H1 (cell line): Measurements from ENCODE around the gene FKBP5. TPM values are rescaled to one million over a fixed set of nuclear protein-coding genes. Genes with fewer than 3 reads are reported as not detected.

Experiments
- CTCF ChIA-PET: fragments of 300-600 bp; sonication (Branson Sonifier 250); formaldehyde crosslinking; loops from one replicate; lab custom pipeline; 2021; ENCODE audit not compliant: partially characterized antibody; lab: Charles Lee
- POLR2A ChIA-PET: fragments of 300-600 bp; sonication (Branson Sonifier 250); formaldehyde crosslinking; loops from one replicate; lab custom pipeline; 2021; ENCODE audit warnings: inconsistent platforms; ENCODE audit not compliant: partially characterized antibody; lab: Charles Lee
- DNase-seq, 2 experiments: peaks; one replicate each; pipeline versions ENCODE4 v3.0.0 to v3.0.0-alpha.2; 2010 to 2022; ENCODE audit warnings: low spot score in 2 of 2, low read depth in 1 of 2, mixed read lengths in 1 of 2
- FAIRE-seq: peaks from 2 replicates; lab custom pipeline; 2011; peaks lifted over from hg19 to GRCh38; lab: Jason Lieb, UNC
- H2AFZ ChIP-seq: 2 replicates; pipeline ENCODE4 v1.8.1; 2012; ENCODE audit warnings: low read length, inconsistent platforms
- H2AK5ac ChIP-seq: 2 replicates; pipeline ENCODE4 v1.6.1; 2013; ENCODE audit warnings: low read depth, low read length
- H2BK120ac ChIP-seq: replicated peaks from 2 replicates; pipeline ENCODE3; 2013; ENCODE audit warnings: low read depth, low read length, inconsistent platforms
- H2BK12ac ChIP-seq: 2 replicates; pipeline ENCODE4 v1.6.1; 2013; ENCODE audit warnings: low read depth, low read length
- H2BK15ac ChIP-seq: 2 replicates; pipeline ENCODE4 v1.6.1; 2013; ENCODE audit warnings: low read length
- H2BK20ac ChIP-seq: 2 replicates; pipeline ENCODE4 v1.6.1; 2013; ENCODE audit warnings: low read length
- H2BK5ac ChIP-seq: 2 replicates; pipeline ENCODE4 v1.6.1; 2013; ENCODE audit warnings: low read depth, low read length
- H3K14ac ChIP-seq: 2 replicates; pipeline ENCODE4 v1.6.1; 2013; ENCODE audit warnings: inconsistent platforms; ENCODE audit not compliant: insufficient read length
- H3K18ac ChIP-seq: 2 replicates; pipeline ENCODE4 v1.6.1; 2013; ENCODE audit warnings: low read length; ENCODE audit errors: extremely low read depth
- H3K23ac ChIP-seq: 2 replicates; pipeline ENCODE4 v1.6.1; 2013; ENCODE audit warnings: inconsistent platforms; ENCODE audit not compliant: insufficient read length
- H3K23me2 ChIP-seq: 2 replicates; pipeline ENCODE4 v1.6.1; 2013; ENCODE audit warnings: low read depth, low read length
- H3K27ac ChIP-seq: 2 replicates; pipeline ENCODE4 v1.6.1; 2011; ENCODE audit warnings: low read depth, low read length, inconsistent platforms
- H3K27me3 ChIP-seq, 4 experiments: replicated peaks in 1 of 4; 1 replicate in 1 of 4; 2 replicates in 3 of 4; pipeline versions ENCODE4 v1.6.1 to v1.8.1; 2011 to 2013; ENCODE audit warnings: low read length in 3 of 4, mild to moderate bottlenecking in 3 of 4, inconsistent platforms in 2 of 4, mixed read lengths in 2 of 4, moderate library complexity in 1 of 4; ENCODE audit not compliant: control insufficient read depth in 3 of 4, insufficient read depth in 3 of 4; ENCODE audit errors: extremely low read depth in 1 of 4
- H3K36me3 ChIP-seq, 4 experiments: 2 replicates each; pipeline versions ENCODE4 v1.6.1 to v1.8.1; 2011 to 2013; ENCODE audit warnings: mild to moderate bottlenecking in 4 of 4, low read length in 3 of 4, moderate library complexity in 2 of 4, control low read depth in 1 of 4, inconsistent platforms in 1 of 4; ENCODE audit not compliant: insufficient read depth in 4 of 4, control insufficient read depth in 2 of 4
- H3K4ac ChIP-seq: replicated peaks from 2 replicates; pipeline ENCODE3; 2013; ENCODE audit warnings: low read length, low read depth, mixed read lengths, inconsistent platforms; ENCODE audit not compliant: insufficient read length
- H3K4me1 ChIP-seq, 4 experiments: replicated peaks in 1 of 4; 1 replicate in 1 of 4; 2 replicates in 3 of 4; pipeline versions ENCODE4 v1.6.1 to v1.8.1; 2011 to 2013; ENCODE audit warnings: low read length in 3 of 4, inconsistent platforms in 2 of 4, mixed read lengths in 1 of 4; ENCODE audit not compliant: insufficient read depth in 4 of 4, control insufficient read depth in 3 of 4
- H3K4me2 ChIP-seq, 2 experiments: 2 replicates each; pipeline versions ENCODE4 v1.6.1 to v1.8.1; 2011 to 2013; ENCODE audit warnings: low read depth in 2 of 2, low read length in 2 of 2, control low read depth in 1 of 2, inconsistent platforms in 1 of 2, mild to moderate bottlenecking in 1 of 2; ENCODE audit not compliant: insufficient read depth in 1 of 2
- H3K4me3 ChIP-seq, 4 experiments: fragments of 200-600, 300-600 bp in 1 of 4; sonication (generic), shearing (Covaris generic), sonication (Bioruptor Twin) in 1 of 4; 2 replicates each; pipeline versions ENCODE4 v1.5.1 to v1.8.1; 2011 to 2016; ENCODE audit warnings: low read length in 4 of 4, low read depth in 3 of 4, control low read depth in 2 of 4, inconsistent platforms in 2 of 4, mild to moderate bottlenecking in 2 of 4, mixed read lengths in 1 of 4, moderate library complexity in 1 of 4; ENCODE audit not compliant: insufficient read depth in 2 of 4; ENCODE audit errors: extremely low read depth in 1 of 4
- H3K56ac ChIP-seq: replicated peaks from 2 replicates; pipeline ENCODE3; 2013; ENCODE audit warnings: low read depth, mild to moderate bottlenecking, mixed read lengths, low read length, inconsistent platforms; ENCODE audit not compliant: insufficient read length
- H3K79me1 ChIP-seq: 2 replicates; pipeline ENCODE4 v1.6.1; 2013; ENCODE audit warnings: low read depth, low read length, control low read depth
- H3K79me2 ChIP-seq, 2 experiments: 2 replicates each; pipeline versions ENCODE4 v1.6.1 to v1.8.1; 2012 to 2013; ENCODE audit warnings: low read length in 2 of 2, mild to moderate bottlenecking in 2 of 2, inconsistent platforms in 1 of 2; ENCODE audit not compliant: insufficient read depth in 2 of 2, control insufficient read depth in 1 of 2
- H3K9ac ChIP-seq, 4 experiments: replicated peaks in 1 of 4; 1 replicate in 1 of 4; 2 replicates in 3 of 4; pipeline versions ENCODE4 v1.6.1 to v1.8.1; 2011 to 2013; ENCODE audit warnings: low read depth in 3 of 4, low read length in 3 of 4, control low read depth in 2 of 4, mild to moderate bottlenecking in 2 of 4, moderate library complexity in 2 of 4, inconsistent platforms in 1 of 4; ENCODE audit errors: extremely low read depth in 1 of 4
- H3K9me3 ChIP-seq, 2 experiments: 2 replicates each; pipeline versions ENCODE4 v1.6.1 to v1.8.1; 2012 to 2013; ENCODE audit warnings: mild to moderate bottlenecking in 2 of 2, moderate library complexity in 2 of 2, control low read depth in 1 of 2, inconsistent platforms in 1 of 2, low read depth in 1 of 2, low read length in 1 of 2, mixed read lengths in 1 of 2; ENCODE audit not compliant: insufficient read depth in 2 of 2
- H4K20me1 ChIP-seq, 2 experiments: replicated peaks in 1 of 2; 2 replicates each; pipeline versions ENCODE3 to v1.8.1; 2011 to 2013; ENCODE audit warnings: inconsistent platforms in 2 of 2, low read length in 2 of 2, mild to moderate bottlenecking in 1 of 2; ENCODE audit not compliant: insufficient read depth in 2 of 2, control insufficient read depth in 1 of 2
- H4K5ac ChIP-seq: 2 replicates; pipeline ENCODE4 v1.6.1; 2013; ENCODE audit warnings: low read length, low read depth, mixed read lengths, inconsistent platforms; ENCODE audit not compliant: insufficient read length
- H4K8ac ChIP-seq: 2 replicates; pipeline ENCODE4 v1.8.0; 2013; ENCODE audit warnings: mild to moderate bottlenecking, moderate library complexity, low read length, inconsistent platforms; ENCODE audit not compliant: insufficient read depth; ENCODE audit errors: extremely low read depth
- H4K91ac ChIP-seq: replicated peaks from 2 replicates; pipeline ENCODE3; 2013; ENCODE audit warnings: low read length, mixed read lengths, inconsistent platforms; ENCODE audit not compliant: insufficient read length
- CBX8 ChIP-seq: fragments of 300-800, 300-1000 bp; sonication (generic); IDR thresholded peaks from 2 replicates; pipeline ENCODE4 v1.7.1; 2016; ENCODE audit warnings: low read depth, low read length, borderline replicate concordance
- CHD1 ChIP-seq: IDR thresholded peaks from 2 replicates; pipeline ENCODE4 v1.6.1; 2012; ENCODE audit warnings: low read depth, low read length, improper control_type of control experiment
- PHF8 ChIP-seq: fragments of 200-600 bp; sonication (generic); conservative IDR thresholded peaks from 2 replicates; pipeline ENCODE4 v1.7.1; 2012; ENCODE audit warnings: low read depth, mild to moderate bottlenecking, inconsistent platforms, low read length, moderate library complexity
- POLR2A ChIP-seq, 2 experiments: IDR thresholded peaks; 1 replicate in 1 of 2; 2 replicates in 1 of 2; pipeline ENCODE4 v1.6.1; 2011; ENCODE audit warnings: low read depth in 2 of 2, low read length in 2 of 2, mild to moderate bottlenecking in 2 of 2; ENCODE audit errors: control extremely low read depth in 1 of 2
- RXRA ChIP-seq: IDR thresholded peaks from 2 replicates; pipeline ENCODE4 v1.6.1; 2011; ENCODE audit warnings: low read depth, mild to moderate bottlenecking, low read length, moderate library complexity; ENCODE audit not compliant: insufficient read depth
- SUZ12 ChIP-seq: fragments of 200-600 bp; sonication (generic); IDR thresholded peaks from 2 replicates; pipeline ENCODE4 v1.6.1; 2012; ENCODE audit warnings: mild to moderate bottlenecking, inconsistent platforms, low read length, moderate library complexity, mixed read lengths
- TCF12 ChIP-seq: IDR thresholded peaks from 2 replicates; pipeline ENCODE4 v1.6.1; 2011; ENCODE audit warnings: low read depth, mild to moderate bottlenecking, low read length
- WGBS, 2 experiments: shearing (Covaris generic) in 1 of 2; methylation state at CpG; one replicate each; pipeline versions ENCODE4 v1.1.6 to v1.1.7; 2013 to 2015; ENCODE audit warnings: low lambda C conversion rate in 2 of 2, mixed read lengths in 2 of 2, inconsistent platforms in 1 of 2, low coverage in 1 of 2, missing lambda C conversion rate in 1 of 2; ENCODE audit not compliant: insufficient replicate concordance in 2 of 2, insufficient coverage in 1 of 2, insufficient read length in 1 of 2; ENCODE audit errors: extremely low coverage in 1 of 2, missing lambda C conversion rate in 1 of 2; 5-methylcytosine and 5-hydroxymethylcytosine counted together
- polyA plus RNA-seq, 7 experiments: library from polyadenylated mRNA; depleted of rRNA in 3 of 7; stranded (reverse) in 5 of 7; unstranded in 2 of 7; fragments of >200 nt in 5 of 7; fragments of 200-250 nt in 2 of 7; gene quantifications; 1 replicate in 5 of 7; 2 replicates in 1 of 7; 4 replicates in 1 of 7; pipeline versions ENCODE4 v1.2.1 to v1.2.3, GENCODE V29; 2011 to 2013; ENCODE audit warnings: missing spikeins in 2 of 7, mixed read lengths in 2 of 7
- total RNA-seq: library from RNA; stranded (reverse); fragmentation: NEBNext Ultra II Directional; extraction: Animal tissue kit (Norgen Biotek cat#: 25700); gene quantifications from 2 replicates; pipeline ENCODE4 v1.2.1, GENCODE V29; 2021

Gene FKBP5
- total and polyA plus RNA-seq, 2 of the 8 experiments (the other 6 are each of a cell fraction or from before 2014, with no cell fraction given): 14.3 to 40.4 TPM

DNA sequence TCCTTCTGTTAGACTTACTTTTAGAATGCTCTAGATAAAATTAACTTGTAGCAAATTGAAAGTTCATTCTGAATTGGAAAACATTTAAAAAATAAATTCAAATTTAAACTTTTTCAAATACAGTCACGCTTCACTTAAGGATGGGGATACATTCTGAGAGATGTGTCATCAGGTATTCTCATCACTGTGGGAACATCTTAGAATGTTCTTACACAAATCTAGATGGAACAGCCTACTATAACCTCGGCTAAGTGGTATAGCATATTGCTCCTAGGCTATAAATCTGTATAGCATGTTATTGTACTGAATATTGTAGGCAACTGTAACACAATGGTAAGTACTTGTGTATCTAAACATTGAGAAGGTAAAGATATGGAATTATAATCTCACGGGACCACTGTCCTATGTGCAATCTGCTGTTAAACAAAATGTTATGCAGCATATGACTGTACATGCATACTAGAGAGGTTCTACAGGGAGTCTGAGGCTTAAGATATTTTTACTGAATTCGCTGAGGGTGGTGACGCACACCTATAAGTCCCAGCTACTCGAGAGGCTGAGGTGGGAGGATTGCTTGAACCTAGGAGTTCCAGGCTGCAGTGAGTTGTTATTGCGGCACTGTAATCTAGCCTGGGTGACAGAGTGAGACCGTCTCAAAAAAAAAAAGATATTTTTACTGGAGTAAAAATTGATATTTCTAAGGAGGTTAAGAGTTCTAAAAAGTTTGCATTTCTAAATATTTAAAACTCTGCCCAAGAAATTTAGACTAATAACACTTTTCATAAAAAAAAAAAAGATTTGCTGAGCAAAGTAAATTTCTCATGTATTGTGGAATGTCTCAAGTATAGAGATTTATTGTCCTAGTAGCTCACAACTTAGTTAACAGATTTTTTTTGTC, 88.7 kb downstream of the FKBP5 start:
- H3K4ac ChIP-seq: no peak overlapping the region
- no peak overlapping the region for H2BK5ac ChIP-seq
- no peaks in the 10 kb centered on the region for H3K23me2 ChIP-seq
- no peak overlapping the region for H2BK20ac ChIP-seq
- H3K9me3 ChIP-seq: no peaks in the 10 kb centered on the region
- no peak overlapping the region for H4K5ac ChIP-seq
- peaks cover 0 to 8% (median 0%) of the 10 kb centered on the region in 4 experiments; a peak in 2 of 8 replicates for H3K36me3 ChIP-seq
- H2AFZ ChIP-seq: no peak overlapping the region
- H3K4me3 ChIP-seq: no peak overlapping the region
- no peaks in the 10 kb centered on the region for H3K79me1 ChIP-seq
- H3K18ac ChIP-seq: no peak overlapping the region
- H3K56ac ChIP-seq: no peak overlapping the region
- no peak overlapping the region for H3K9ac ChIP-seq
- H3K27ac ChIP-seq: no peak overlapping the region
- H3K23ac ChIP-seq: no peak overlapping the region
- CTCF ChIA-PET: interaction anchor here (1.1 to 1.8 kb wide), 7 partner anchors 8 to 496 kb away, joined by 3 to 7 read pairs (median 5); no protein-coding TSS in a partner anchor
- H2BK12ac ChIP-seq: no peak overlapping the region
- H3K4me2 ChIP-seq: no peak overlapping the region
- POLR2A ChIA-PET: interaction anchor here (0.6 to 1.3 kb wide), 2 partner anchors 54 to 77 kb away, joined by 3 to 4 read pairs; no protein-coding TSS in a partner anchor
- no peak for FAIRE-seq
- H3K79me2 ChIP-seq: no peaks in the 10 kb centered on the region
- WGBS, 2 experiments: 87% methylated on average over 8 of the region's 8 CpGs; no CpG with 5 or more reads in 1 of the 2 experiments
- no peak overlapping the region for H2AK5ac ChIP-seq
- H4K8ac ChIP-seq: no peak overlapping the region
- H2BK15ac ChIP-seq: no peak overlapping the region
- H3K4me1 ChIP-seq: peaks cover 2 to 16% (median 7%) of the 10 kb centered on the region in 4 experiments; a peak in 5 of 7 replicates
- H4K20me1 ChIP-seq: peaks cover 0 to 2% of the 10 kb centered on the region in 2 experiments
- no peak overlapping the region for H3K14ac ChIP-seq
- TF ChIP-seq CBX8 (no peak), SUZ12 (no peak), RXRA (no peak), PHF8 (no peak), POLR2A (IDR thresholded peaks at IDR 0.05; ENCODE audit: control extremely low read depth in 1 of 2, low read depth in 2 of 2, low read length in 2 of 2) (no peak), TCF12 (no peak), CHD1 (no peak)
- H2BK120ac ChIP-seq: no peak overlapping the region
- no peak overlapping the region for H4K91ac ChIP-seq
- no peak for DNase-seq
- H3K27me3 ChIP-seq: no peaks in the 10 kb centered on the region
